Mesenchymal stem cell (in vitro differentiated cells and primary cell): ENCODE results near the gene OPCML.

Experiments used
- DNase-seq: peaks from one replicate; pipeline ENCODE4 v3.0.0-alpha.2; 2013
- H2AFZ ChIP-seq: one replicate; pipeline ENCODE4 v1.6.1; 2013; ENCODE audit warnings: low read depth, mild to moderate bottlenecking, control low read depth, inconsistent platforms, low read length, moderate library complexity
- H2AK5ac ChIP-seq: 2 replicates; pipeline ENCODE4 v1.6.1; 2013; ENCODE audit warnings: low read length, moderate library complexity, mild to moderate bottlenecking, inconsistent platforms; ENCODE audit not compliant: severe bottlenecking
- H2BK120ac ChIP-seq: one replicate; pipeline ENCODE4 v1.6.1; 2013; ENCODE audit warnings: low read depth, mild to moderate bottlenecking, inconsistent platforms, low read length, moderate library complexity
- H2BK12ac ChIP-seq, 2 experiments: one replicate each; pipeline ENCODE4 v1.6.1; 2013; ENCODE audit warnings: inconsistent platforms in 2 of 2, low read length in 2 of 2, mild to moderate bottlenecking in 2 of 2, moderate library complexity in 2 of 2, control low read depth in 1 of 2
- H2BK15ac ChIP-seq: one replicate; pipeline ENCODE4 v1.6.1; 2013; ENCODE audit warnings: mild to moderate bottlenecking, low read depth, inconsistent platforms; ENCODE audit not compliant: poor library complexity, severe bottlenecking
- H2BK5ac ChIP-seq: 2 replicates; pipeline ENCODE4 v1.6.1; 2013; ENCODE audit warnings: low read depth, mild to moderate bottlenecking, low read length, control low read depth, inconsistent platforms; ENCODE audit not compliant: poor library complexity, severe bottlenecking
- H3K14ac ChIP-seq, 2 experiments: one replicate each; pipeline ENCODE4 v1.6.1; 2013; ENCODE audit warnings: inconsistent platforms in 2 of 2, low read length in 2 of 2, control low read depth in 1 of 2, mild to moderate bottlenecking in 1 of 2, moderate library complexity in 1 of 2
- H3K18ac ChIP-seq, 2 experiments: one replicate each; pipeline ENCODE4 v1.6.1; 2013; ENCODE audit warnings: inconsistent platforms in 2 of 2, low read length in 2 of 2, control low read depth in 1 of 2, low read depth in 1 of 2, mild to moderate bottlenecking in 1 of 2
- H3K23ac ChIP-seq, 2 experiments: one replicate each; pipeline ENCODE4 v1.6.1; 2013; ENCODE audit warnings: inconsistent platforms in 2 of 2, low read length in 2 of 2, mild to moderate bottlenecking in 2 of 2, moderate library complexity in 2 of 2, control low read depth in 1 of 2
- H3K27ac ChIP-seq: 2 replicates; pipeline ENCODE4 v1.5.1; 2013; ENCODE audit warnings: mild to moderate bottlenecking, moderate library complexity, low read length, control low read depth, inconsistent platforms; ENCODE audit not compliant: poor library complexity, severe bottlenecking
- H3K27me3 ChIP-seq, 2 experiments: 2 replicates each; pipeline versions ENCODE4 v1.6.1 to v1.7.0; 2013; ENCODE audit warnings: low read length in 2 of 2, mild to moderate bottlenecking in 2 of 2, moderate library complexity in 2 of 2, control low read depth in 1 of 2, inconsistent platforms in 1 of 2; ENCODE audit not compliant: control insufficient read depth in 1 of 2, insufficient read depth in 1 of 2
- H3K36me3 ChIP-seq, 2 experiments: 2 replicates each; pipeline versions ENCODE4 v1.6.1 to v1.7.0; 2013; ENCODE audit warnings: low read length in 2 of 2, control low read depth in 1 of 2, inconsistent platforms in 1 of 2, low read depth in 1 of 2, mild to moderate bottlenecking in 1 of 2; ENCODE audit not compliant: insufficient read depth in 2 of 2, control insufficient read depth in 1 of 2
- H3K4ac ChIP-seq, 2 experiments: one replicate each; pipeline ENCODE4 v1.6.1; 2013; ENCODE audit warnings: inconsistent platforms in 2 of 2, low read length in 2 of 2, mild to moderate bottlenecking in 2 of 2, moderate library complexity in 2 of 2, control low read depth in 1 of 2, low read depth in 1 of 2
- H3K4me1 ChIP-seq: 2 replicates; pipeline ENCODE4 v1.6.1; 2013; ENCODE audit warnings: low read depth, low read length, control low read depth; ENCODE audit not compliant: control insufficient read depth, insufficient read depth
- H3K4me2 ChIP-seq: 2 replicates; pipeline ENCODE4 v1.6.1; 2013; ENCODE audit warnings: low read length, mild to moderate bottlenecking, inconsistent platforms; ENCODE audit not compliant: poor library complexity, severe bottlenecking
- H3K4me3 ChIP-seq, 2 experiments: 2 replicates each; pipeline versions ENCODE4 v1.5.1 to v1.7.0; 2013; ENCODE audit warnings: low read length in 2 of 2, mild to moderate bottlenecking in 2 of 2, control low read depth in 1 of 2, low read depth in 1 of 2; ENCODE audit not compliant: insufficient read depth in 1 of 2
- H3K79me1 ChIP-seq: replicated peaks from 2 replicates; pipeline ENCODE4 v1.6.1; 2013; ENCODE audit warnings: mild to moderate bottlenecking, control low read depth, low read length, inconsistent platforms; ENCODE audit not compliant: poor library complexity, severe bottlenecking
- H3K9ac ChIP-seq: 2 replicates; pipeline ENCODE4 v1.7.0; 2013; ENCODE audit warnings: mild to moderate bottlenecking, low read length, moderate library complexity
- H3K9me3 ChIP-seq: 2 replicates; pipeline ENCODE4 v1.7.0; 2013; ENCODE audit warnings: mild to moderate bottlenecking, low read length; ENCODE audit not compliant: control insufficient read depth
- H4K8ac ChIP-seq: one replicate; pipeline ENCODE4 v1.6.1; 2013; ENCODE audit warnings: inconsistent platforms, mild to moderate bottlenecking, low read length, moderate library complexity
- H4K91ac ChIP-seq: one replicate; pipeline ENCODE4 v1.6.1; 2013; ENCODE audit warnings: mild to moderate bottlenecking, low read length, inconsistent platforms
- WGBS: methylation state at CpG from one replicate; pipeline ENCODE4 v1.1.7; 2013; ENCODE audit warnings: mixed read lengths; 5-methylcytosine and 5-hydroxymethylcytosine counted together

OPCML gene

GRCh38 chr11:133269267-133269666, 263.0 kb downstream of the OPCML start:
- Histone ChIP-seq H3K18ac (no peak overlapping the region), H3K14ac (no peak overlapping the region), H2AFZ (no peak overlapping the region), H3K27ac (no peak overlapping the region), H3K4ac (no peak overlapping the region), H2BK15ac (no peak overlapping the region), H4K91ac (no peak overlapping the region), H3K36me3 (no peaks in the 10 kb centered on the region), H3K79me1 (no peaks in the 10 kb centered on the region), H4K8ac (no peak overlapping the region), H2BK5ac (no peak overlapping the region), H3K9me3 (peaks cover 2% of the 10 kb centered on the region), H3K23ac (no peak overlapping the region), H2BK120ac (no peak overlapping the region), H3K4me3 (no peak overlapping the region), H3K4me2 (no peak overlapping the region), H3K27me3 (no peaks in the 10 kb centered on the region), H3K4me1 (no peaks in the 10 kb centered on the region), H2AK5ac (no peak overlapping the region), H3K9ac (no peak overlapping the region), H2BK12ac (no peak overlapping the region)
- 69% methylated on average over 2 of the region's 2 CpGs for WGBS
- DNase-seq, result no peak

- no peaks in the 10 kb centered on the region for H3K79me1 ChIP-seq
- H3K4me1 ChIP-seq, result no peaks in the 10 kb centered on the region
- no peak overlapping the region for H3K4ac ChIP-seq
- H3K23ac ChIP-seq, result no peak overlapping the region
- no peaks in the 10 kb centered on the region for H3K27me3 ChIP-seq
- H3K9me3 ChIP-seq, result peaks cover 2% of the 10 kb centered on the region
- no peak overlapping the region for H2AK5ac ChIP-seq
- no peak overlapping the region for H2BK5ac ChIP-seq
- H3K9ac ChIP-seq, result no peak overlapping the region
- no peak overlapping the region for H3K14ac ChIP-seq
- no peak overlapping the region for H3K18ac ChIP-seq
- H2BK12ac ChIP-seq, result no peak overlapping the region
- H2AFZ ChIP-seq, result no peak overlapping the region
- H3K4me3 ChIP-seq, result no peak overlapping the region
- no peaks in the 10 kb centered on the region for H3K36me3 ChIP-seq
- H4K91ac ChIP-seq, result no peak overlapping the region
- no peak overlapping the region for H3K4me2 ChIP-seq
- H4K8ac ChIP-seq, result no peak overlapping the region
- H2BK120ac ChIP-seq, result no peak overlapping the region
- DNase-seq, result no peak
- no peak overlapping the region for H2BK15ac ChIP-seq
- 79% methylated on average over 5 of the region's 6 CpGs for WGBS
- H3K27ac ChIP-seq, result no peak overlapping the region
Observed at GRCh38 chr11:133266986-133267385, 265.3 kb downstream of the OPCML start.

GRCh38 chr11:133265530-133266035, 266.7 kb downstream of the OPCML start:
- H3K4me3 ChIP-seq, result no peak overlapping the region
- no peak overlapping the region for H2BK5ac ChIP-seq
- 77% methylated on average over 10 of the region's 11 CpGs for WGBS
- H4K8ac ChIP-seq, result no peak overlapping the region
- no peak overlapping the region for H3K18ac ChIP-seq
- no peak overlapping the region for H2BK15ac ChIP-seq
- no peak overlapping the region for H2AFZ ChIP-seq
- H4K91ac ChIP-seq, result no peak overlapping the region
- no peak overlapping the region for H2BK12ac ChIP-seq
- peaks cover 2% of the 10 kb centered on the region for H3K9me3 ChIP-seq
- H3K4ac ChIP-seq, result no peak overlapping the region
- DNase-seq, result no peak
- no peaks in the 10 kb centered on the region for H3K4me1 ChIP-seq
- H3K27ac ChIP-seq, result no peak overlapping the region
- no peak overlapping the region for H2BK120ac ChIP-seq
- H2AK5ac ChIP-seq, result no peak overlapping the region
- no peaks in the 10 kb centered on the region for H3K27me3 ChIP-seq
- H3K79me1 ChIP-seq, result no peaks in the 10 kb centered on the region
- H3K9ac ChIP-seq, result no peak overlapping the region
- no peak overlapping the region for H3K23ac ChIP-seq
- H3K36me3 ChIP-seq, result no peaks in the 10 kb centered on the region
- H3K4me2 ChIP-seq, result no peak overlapping the region
- H3K14ac ChIP-seq, result no peak overlapping the region

- no peak overlapping the region for H4K91ac ChIP-seq
- no peak overlapping the region for H2AFZ ChIP-seq
- H3K18ac ChIP-seq, result no peak overlapping the region
- H2BK15ac ChIP-seq, result no peak overlapping the region
- H3K27me3 ChIP-seq, result no peaks in the 10 kb centered on the region
- H3K4ac ChIP-seq, result no peak overlapping the region
- no peak overlapping the region for H2BK5ac ChIP-seq
- peaks cover 2% of the 10 kb centered on the region for H3K9me3 ChIP-seq
- no peak overlapping the region for H2BK120ac ChIP-seq
- no peak overlapping the region for H3K14ac ChIP-seq
- whole genome bisulfite sequencing, result 93% methylated on average over 2 of the region's 2 CpGs
- no peak overlapping the region for H3K27ac ChIP-seq
- no peak overlapping the region for H3K4me3 ChIP-seq
- no peak overlapping the region for H3K23ac ChIP-seq
- H2BK12ac ChIP-seq, result no peak overlapping the region
- no peak for DNase-seq
- no peaks in the 10 kb centered on the region for H3K4me1 ChIP-seq
- H3K9ac ChIP-seq, result no peak overlapping the region
- H3K4me2 ChIP-seq, result no peak overlapping the region
- no peak overlapping the region for H4K8ac ChIP-seq
- H2AK5ac ChIP-seq, result no peak overlapping the region
- no peaks in the 10 kb centered on the region for H3K36me3 ChIP-seq
- no peaks in the 10 kb centered on the region for H3K79me1 ChIP-seq
Observed at GRCh38 chr11:133263332-133263731, 269.0 kb downstream of the OPCML start.
